ENCODE data around the gene BABAM2.
"Not testable (repeated sequence)": the region's sequence is repeated elsewhere in the genome, so short reads cannot be mapped to it uniquely, and the experiment has no call there.

Gene BABAM2

GRCh38 chr2:28371728-28372127 is 481.2 kb downstream of the BABAM2 start:
- not testable (repeated sequence) for DNase-seq

- no peak for DNase-seq
Measured at GRCh38 chr2:28373854-28374253, 483.3 kb downstream of the BABAM2 start.

GRCh38 chr2:28374331-28374730 is 483.8 kb downstream of the BABAM2 start:
- no peak for DNase-seq

- no peak for DNase-seq
Measured at GRCh38 chr2:28375236-28375635, 484.7 kb downstream of the BABAM2 start.

- no peak for DNase-seq
Measured at GRCh38 chr2:28375742-28376631, 485.5 kb downstream of the BABAM2 start.

GRCh38 chr2:28377195-28377816 is 486.8 kb downstream of the BABAM2 start:
- DNase-seq, result no peak

- DNase-seq, result no peak
Measured at GRCh38 chr2:28377984-28378678, 487.6 kb downstream of the BABAM2 start.

GRCh38 chr2:28378679-28379584 is 488.4 kb downstream of the BABAM2 start:
- no peak for DNase-seq

GRCh38 chr2:28380219-28380618 is 489.7 kb downstream of the BABAM2 start:
- no peak for DNase-seq

- DNase-seq, result no peak
Measured at GRCh38 chr2:28381225-28382180, 491.0 kb downstream of the BABAM2 start.

GRCh38 chr2:28382755-28383154 is 492.2 kb downstream of the BABAM2 start:
- DNase-seq, result no peak

GRCh38 chr2:28387082-28387960 is 496.8 kb downstream of the BABAM2 start:
- no peak for DNase-seq
